Measurements from ENCODE around the gene BCL6. TPM values are rescaled to one million over a fixed set of nuclear protein-coding genes. Genes with fewer than 3 reads are reported as not detected.

BCL6 gene
- 8.9 and 29.0 TPM in 2 replicates for total RNA-seq (ENCODE audit: low replicate concordance)

DNA sequence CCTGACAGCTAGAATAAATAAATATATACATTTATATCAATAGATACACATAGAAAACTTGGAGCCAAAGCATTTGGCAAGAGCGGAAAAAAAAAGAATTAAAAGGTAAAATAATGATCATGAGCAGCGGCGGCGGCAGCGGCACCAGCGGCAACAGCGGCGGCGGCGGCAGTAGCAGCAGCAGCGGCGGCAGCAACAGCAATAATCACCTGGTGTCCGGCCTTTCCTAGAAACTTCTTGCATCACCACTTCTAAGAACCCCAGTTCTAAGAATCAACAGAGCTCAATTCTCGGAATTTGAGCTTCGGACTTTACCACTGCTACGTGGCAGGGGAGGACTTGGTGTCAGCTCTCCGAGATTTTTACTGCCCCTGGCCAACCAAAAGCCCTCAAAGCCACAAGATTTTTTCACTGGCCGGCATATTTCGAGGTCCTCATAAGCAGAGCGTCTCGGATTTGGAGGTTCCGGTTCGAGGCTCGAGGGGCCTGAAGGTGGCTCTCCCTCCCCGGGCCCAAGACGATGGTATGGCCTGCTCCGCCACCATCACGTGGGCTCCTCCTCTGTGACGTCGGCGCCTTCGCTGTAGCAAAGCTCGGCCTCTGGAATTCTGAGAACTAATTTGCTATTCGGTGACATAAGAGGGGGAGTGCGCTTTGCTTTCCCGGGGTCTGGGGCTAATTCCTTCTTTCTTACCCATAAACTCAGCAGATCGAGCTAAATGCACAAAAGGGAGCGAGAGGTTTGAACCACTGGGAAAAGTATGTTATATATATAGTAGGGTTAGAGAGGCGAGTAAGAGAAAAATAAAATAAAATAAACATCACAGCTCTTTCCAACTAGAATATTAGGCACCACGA lies at the start of gene BCL6:
Gene BCL6, minus strand, starts transcription at position 268 of the 858 bp plus-strand sequence. CDS start 11,775 bp downstream, outside the sequence.

DNA sequence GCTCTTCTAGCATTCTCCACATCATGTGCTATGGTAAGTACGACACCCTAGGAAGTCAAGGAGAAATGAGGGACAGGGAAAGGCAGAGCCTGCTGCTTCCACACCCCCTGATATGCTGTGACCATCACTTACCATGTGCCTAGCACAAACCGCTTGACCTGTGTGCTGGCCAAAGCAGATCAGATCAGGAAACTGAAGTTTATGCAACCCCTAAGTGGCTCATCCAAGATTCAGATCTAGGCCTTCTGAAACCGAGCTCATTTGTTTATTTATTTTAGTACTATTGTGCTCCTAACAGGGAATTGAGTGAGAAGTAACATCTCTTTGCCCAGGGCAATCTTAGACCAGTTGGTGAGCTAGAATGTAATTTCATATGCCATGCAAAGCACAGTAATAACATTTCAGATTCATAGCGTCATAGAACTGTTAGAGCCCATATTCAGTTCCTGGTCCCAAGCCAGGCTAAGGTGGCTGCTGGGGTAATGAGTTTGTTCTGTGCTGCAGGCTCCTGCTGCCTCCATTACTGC lies 42.7 kb downstream of the BCL6 start, which contains the start of gene RTP2:
Gene RTP2, minus strand, starts transcription at position 51 of the 527 bp plus-strand sequence. CDS start 429 bp downstream, outside the sequence.

Other genes starting within 250 kb of the BCL6 start
- gene SST, start 75.1 kb downstream of the BCL6 start, total RNA-seq (ENCODE audit: low replicate concordance), result not detected in 2 replicates
- gene RTP2, start 42.9 kb downstream of the BCL6 start, total RNA-seq (ENCODE audit: low replicate concordance), result not detected in 2 replicates